ENCODE results near the gene NEK11. TPM values are rescaled to one million over a fixed set of nuclear protein-coding genes. Genes with fewer than 3 reads are reported as not detected.

NEK11 gene
- polyA plus RNA-seq, 1 donor from 2014 or later = 6.1 TPM

DNA sequence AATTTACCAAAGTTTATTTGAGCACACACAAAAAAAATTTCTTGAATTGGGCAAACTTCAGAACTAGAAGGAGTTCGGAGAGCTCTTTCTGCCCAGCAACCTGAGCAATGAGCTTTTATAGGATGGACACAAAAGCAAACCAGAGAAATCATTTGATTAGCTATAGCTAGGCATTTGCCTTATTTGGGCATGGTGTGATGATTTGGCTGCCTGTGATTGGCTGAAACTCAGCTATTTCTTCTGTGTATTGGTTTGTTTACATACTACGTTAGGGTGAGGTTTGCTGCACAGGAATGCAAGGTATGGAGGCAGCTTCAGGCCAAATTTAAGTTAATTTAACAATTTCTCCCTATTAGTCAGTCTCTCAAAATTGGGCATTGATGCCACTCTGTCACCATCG, 65.1 kb downstream of the NEK11 start:
- no peak overlapping the region for H3K4me3 ChIP-seq (ENCODE audit: low read length)
- H3K9me3 ChIP-seq (ENCODE audit: low read length) = no peaks in the 10 kb centered on the region

DNA sequence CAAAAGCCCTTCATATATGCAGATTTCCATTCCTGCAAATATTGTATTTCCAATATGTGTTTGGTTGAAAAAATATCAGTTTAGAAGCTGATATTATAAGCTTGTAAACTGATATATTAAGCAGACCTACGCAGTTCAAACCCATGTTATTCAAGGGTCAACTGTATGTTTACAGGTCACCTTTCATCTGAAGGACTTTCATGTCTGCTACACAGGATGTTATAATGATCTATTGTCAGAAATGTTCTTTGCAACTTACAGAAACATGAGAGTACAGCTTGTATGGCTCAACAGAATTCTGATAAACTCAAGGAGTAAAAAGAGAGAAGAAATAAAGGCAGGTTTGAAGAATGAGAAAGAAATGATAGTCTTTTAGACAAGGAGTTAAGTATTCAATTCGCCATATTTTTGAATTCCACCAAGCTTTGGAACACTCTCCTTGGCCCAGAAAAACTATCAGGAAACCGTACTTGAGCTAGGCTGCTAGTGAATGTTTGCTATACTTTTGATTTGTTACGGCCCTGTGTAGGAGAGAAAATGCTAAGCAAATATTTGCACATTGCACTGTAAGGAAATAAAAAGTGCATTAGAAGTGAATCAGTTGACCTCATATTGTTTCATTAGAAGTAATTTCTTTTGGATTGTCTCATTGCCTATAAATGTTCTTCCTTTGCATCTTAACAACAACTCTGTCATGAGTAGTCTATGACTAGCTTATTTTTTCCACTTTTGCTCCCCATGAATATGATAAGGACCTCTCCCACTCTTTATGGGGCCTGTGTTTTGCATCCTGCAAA, 81.2 kb downstream of the NEK11 start:
- Histone ChIP-seq H3K9ac (ENCODE audit: low read length) (no peak overlapping the region), H3K27me3 (ENCODE audit: insufficient read depth, low read depth, low read length) (no peaks in the 10 kb centered on the region), H3K4me2 (ENCODE audit: low read length) (no peak overlapping the region), H3F3A (ENCODE audit: insufficient read depth, low read length, poor library complexity, severe bottlenecking) (no peaks in the 10 kb centered on the region), H3K9me2 (ENCODE audit: insufficient read depth, low read length) (no peaks in the 10 kb centered on the region), H3K4me3 (ENCODE audit: low read length) (no peak overlapping the region), H3K9me3 (ENCODE audit: low read length) (no peaks in the 10 kb centered on the region), H3K27ac (ENCODE audit: low read length) (no peak overlapping the region), H4K20me1 (ENCODE audit: insufficient read depth) (no peaks in the 10 kb centered on the region), H2AFZ (ENCODE audit: low read depth, low read length) (no peak overlapping the region), H3K79me2 (replicated peaks; ENCODE audit: insufficient read depth, low read length) (no peaks in the 10 kb centered on the region), H3K36me3 (ENCODE audit: insufficient read depth, low read length) (no peaks in the 10 kb centered on the region)
- no peak for TF ChIP-seq TAF1 (IDR thresholded peaks at IDR 0.05; ENCODE audit: low read depth)
- TF ChIP-seq EZH2 (IDR thresholded peaks at IDR 0.05; ENCODE audit: borderline replicate concordance, insufficient read depth, low read length, poor library complexity, severe bottlenecking) = no peak
- no peak for TF ChIP-seq EP300 (conservative IDR thresholded peaks at IDR 0.05; ENCODE audit: poor library complexity, severe bottlenecking)
- TF ChIP-seq RAD21 (conservative IDR thresholded peaks at IDR 0.05) = no peak
- no peak for TF ChIP-seq MXI1 (conservative IDR thresholded peaks at IDR 0.05; ENCODE audit: poor library complexity, severe bottlenecking)
- TF ChIP-seq POLR2AphosphoS5 (IDR thresholded peaks at IDR 0.05) = no peak
- TF ChIP-seq, protein P1, sequence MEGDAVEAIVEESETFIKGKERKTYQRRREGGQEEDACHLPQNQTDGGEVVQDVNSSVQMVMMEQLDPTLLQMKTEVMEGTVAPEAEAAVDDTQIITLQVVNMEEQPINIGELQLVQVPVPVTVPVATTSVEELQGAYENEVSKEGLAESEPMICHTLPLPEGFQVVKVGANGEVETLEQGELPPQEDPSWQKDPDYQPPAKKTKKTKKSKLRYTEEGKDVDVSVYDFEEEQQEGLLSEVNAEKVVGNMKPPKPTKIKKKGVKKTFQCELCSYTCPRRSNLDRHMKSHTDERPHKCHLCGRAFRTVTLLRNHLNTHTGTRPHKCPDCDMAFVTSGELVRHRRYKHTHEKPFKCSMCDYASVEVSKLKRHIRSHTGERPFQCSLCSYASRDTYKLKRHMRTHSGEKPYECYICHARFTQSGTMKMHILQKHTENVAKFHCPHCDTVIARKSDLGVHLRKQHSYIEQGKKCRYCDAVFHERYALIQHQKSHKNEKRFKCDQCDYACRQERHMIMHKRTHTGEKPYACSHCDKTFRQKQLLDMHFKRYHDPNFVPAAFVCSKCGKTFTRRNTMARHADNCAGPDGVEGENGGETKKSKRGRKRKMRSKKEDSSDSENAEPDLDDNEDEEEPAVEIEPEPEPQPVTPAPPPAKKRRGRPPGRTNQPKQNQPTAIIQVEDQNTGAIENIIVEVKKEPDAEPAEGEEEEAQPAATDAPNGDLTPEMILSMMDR (IDR thresholded peaks at IDR 0.05; ENCODE audit: poor library complexity, severe bottlenecking) = no peak
- no peak for TF ChIP-seq SMC3 (conservative IDR thresholded peaks at IDR 0.05; ENCODE audit: poor library complexity)

More for the DNA sequence above, 65.1 kb downstream of the NEK11 start:
- Histone ChIP-seq H3F3A (ENCODE audit: insufficient read depth, low read length, poor library complexity, severe bottlenecking) (no peaks in the 10 kb centered on the region), H3K4me2 (ENCODE audit: low read length) (no peak overlapping the region), H3K27me3 (ENCODE audit: insufficient read depth, low read depth, low read length) (no peaks in the 10 kb centered on the region), H3K9ac (ENCODE audit: low read length) (no peak overlapping the region), H3K27ac (ENCODE audit: low read length) (no peak overlapping the region), H2AFZ (ENCODE audit: low read depth, low read length) (no peak overlapping the region), H3K9me2 (ENCODE audit: insufficient read depth, low read length) (no peaks in the 10 kb centered on the region), H3K79me2 (replicated peaks; ENCODE audit: insufficient read depth, low read length) (no peaks in the 10 kb centered on the region), H3K36me3 (ENCODE audit: insufficient read depth, low read length) (no peaks in the 10 kb centered on the region), H4K20me1 (ENCODE audit: insufficient read depth) (no peaks in the 10 kb centered on the region)
- TF ChIP-seq RAD21 (conservative IDR thresholded peaks at IDR 0.05) = no peak
- TF ChIP-seq EP300 (conservative IDR thresholded peaks at IDR 0.05; ENCODE audit: poor library complexity, severe bottlenecking) = no peak
- TF ChIP-seq TAF1 (IDR thresholded peaks at IDR 0.05; ENCODE audit: low read depth) = no peak
- no peak for TF ChIP-seq EZH2 (IDR thresholded peaks at IDR 0.05; ENCODE audit: borderline replicate concordance, insufficient read depth, low read length, poor library complexity, severe bottlenecking)
- TF ChIP-seq, protein P1 (IDR thresholded peaks at IDR 0.05; ENCODE audit: poor library complexity, severe bottlenecking) = no peak
- no peak for TF ChIP-seq SMC3 (conservative IDR thresholded peaks at IDR 0.05; ENCODE audit: poor library complexity)
- no peak for TF ChIP-seq REST (IDR thresholded peaks at IDR 0.05; ENCODE audit: borderline replicate concordance)
- TF ChIP-seq MXI1 (conservative IDR thresholded peaks at IDR 0.05; ENCODE audit: poor library complexity, severe bottlenecking) = no peak
- no peak for TF ChIP-seq POLR2AphosphoS5 (IDR thresholded peaks at IDR 0.05)
